Ectodermal cell (in vitro differentiated cells): ENCODE measurements around the gene HPCAL4.
A peak's percentile ranks its signal among the peaks of the same experiment; 100 is the strongest.

Experiments used
- H3K27ac ChIP-seq: 2 replicates; pipeline ENCODE4 v1.7.0; 2013; ENCODE audit warnings: mild to moderate bottlenecking, low read depth, low read length; ENCODE audit not compliant: insufficient read depth, poor library complexity, severe bottlenecking
- H3K27me3 ChIP-seq: 2 replicates; pipeline ENCODE4 v1.7.0; 2013; ENCODE audit warnings: mild to moderate bottlenecking, low read length; ENCODE audit not compliant: insufficient read depth, control insufficient read depth, poor library complexity, severe bottlenecking
- H3K36me3 ChIP-seq: one replicate; pipeline ENCODE4 v1.7.0; 2013; ENCODE audit warnings: low read length; ENCODE audit not compliant: control insufficient read depth, insufficient read depth
- H3K4me1 ChIP-seq: one replicate; pipeline ENCODE4 v1.7.0; 2013; ENCODE audit warnings: low read length; ENCODE audit not compliant: control insufficient read depth, insufficient read depth
- H3K4me3 ChIP-seq: 2 replicates; pipeline ENCODE4 v1.7.0; 2013; ENCODE audit warnings: low read depth, low read length, control low read depth; ENCODE audit not compliant: insufficient read depth
- H3K9me3 ChIP-seq: 2 replicates; pipeline ENCODE4 v1.7.0; 2013; ENCODE audit warnings: mild to moderate bottlenecking, low read length, moderate library complexity; ENCODE audit not compliant: control insufficient read depth
- WGBS, 2 experiments: methylation state at CpG; one replicate each; pipeline ENCODE4 v1.1.7; 2013; ENCODE audit warnings: missing lambda C conversion rate in 2 of 2; 5-methylcytosine and 5-hydroxymethylcytosine counted together

HPCAL4 gene

GRCh38 chr1:39704757-39705156 is 13.5 kb upstream of the HPCAL4 start:
- Histone ChIP-seq H3K4me3 (no peak overlapping the region), H3K36me3 (no peaks in the 10 kb centered on the region), H3K27me3 (peaks cover 94% of the 10 kb centered on the region), H3K4me1 (peaks cover 8% of the 10 kb centered on the region), H3K27ac (no peak overlapping the region), H3K9me3 (no peaks in the 10 kb centered on the region)
- WGBS, 2 experiments = 75 to 82% methylated on average over 1 of the region's 1 CpG

DNA sequence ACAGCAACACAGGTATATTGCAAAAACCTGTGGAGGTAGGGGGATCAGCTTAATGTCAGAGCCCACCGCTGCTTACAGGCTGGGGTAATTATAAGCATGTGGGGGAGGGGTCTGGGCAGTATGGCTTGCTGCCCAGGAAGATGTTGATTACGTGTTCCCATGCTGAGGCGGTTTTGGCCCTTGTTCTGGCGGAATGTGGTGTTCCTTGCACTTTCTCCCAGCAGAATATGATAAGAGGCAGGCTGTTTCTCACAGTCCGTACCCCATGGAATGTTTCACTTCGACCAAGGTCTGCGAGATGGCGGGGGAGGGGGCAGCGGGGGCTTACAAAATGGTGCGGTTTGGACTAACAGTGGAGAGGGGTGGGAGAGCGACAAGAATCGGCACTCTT is 9.8 kb upstream of the HPCAL4 start:
- peaks cover 8% of the 10 kb centered on the region for H3K4me1 ChIP-seq
- 22 to 28% methylated on average over 12 of the region's 12 CpGs for WGBS, 2 experiments
- H3K27ac ChIP-seq = no peak overlapping the region
- no peaks in the 10 kb centered on the region for H3K9me3 ChIP-seq
- no peaks in the 10 kb centered on the region for H3K36me3 ChIP-seq
- H3K4me3 ChIP-seq = no peak overlapping the region
- peaks cover 94% of the 10 kb centered on the region for H3K27me3 ChIP-seq

DNA sequence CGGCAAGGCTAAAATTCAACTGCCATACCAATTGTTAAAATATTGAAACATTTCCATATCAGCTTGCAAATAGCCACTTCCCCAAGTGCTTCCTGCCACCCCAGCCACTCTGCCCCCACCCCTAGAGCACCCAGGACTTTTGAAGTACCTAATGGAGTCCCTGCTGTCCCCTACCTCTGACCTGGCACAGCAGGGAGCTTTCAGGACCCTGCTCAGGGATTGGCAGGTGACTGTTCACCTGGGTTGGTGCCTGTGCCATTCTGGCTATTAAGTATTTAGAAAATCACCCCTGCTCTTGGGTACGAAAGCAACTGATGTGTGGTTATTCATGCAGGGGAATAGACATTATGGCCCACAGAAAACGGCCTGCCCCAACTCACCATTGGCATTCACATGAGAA is 9.1 kb upstream of the HPCAL4 start:
- Histone ChIP-seq H3K27me3 (peaks cover 94% of the 10 kb centered on the region), H3K4me1 (peaks cover 8% of the 10 kb centered on the region), H3K36me3 (no peaks in the 10 kb centered on the region), H3K4me3 (no peak overlapping the region), H3K9me3 (no peaks in the 10 kb centered on the region), H3K27ac (no peak overlapping the region)
- 71 to 77% methylated on average over 3 of the region's 3 CpGs for WGBS, 2 experiments

DNA sequence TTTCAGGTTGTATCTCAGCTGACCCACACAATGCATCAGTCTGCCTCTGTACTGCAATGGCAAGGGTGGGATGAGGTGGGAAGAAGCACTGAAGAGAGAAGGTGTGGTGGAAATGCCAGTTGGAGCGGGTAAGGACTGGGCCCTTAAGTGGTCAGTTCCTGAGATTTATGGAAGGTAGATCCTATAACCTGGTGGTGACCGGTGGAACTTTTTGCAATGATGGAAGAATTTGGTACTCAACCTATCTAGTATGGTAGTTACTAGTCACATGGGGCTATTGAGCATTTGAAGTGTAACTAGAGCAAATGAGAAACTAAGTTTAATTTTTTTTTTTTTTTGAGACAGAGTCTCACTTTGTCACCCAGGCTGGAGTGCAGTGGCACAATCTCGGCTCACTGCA is 8.2 kb upstream of the HPCAL4 start:
- Histone ChIP-seq H3K4me3 (no peak overlapping the region), H3K9me3 (no peaks in the 10 kb centered on the region), H3K27ac (no peak overlapping the region), H3K27me3 (peaks cover 95% of the 10 kb centered on the region), H3K4me1 (peaks cover 8% of the 10 kb centered on the region), H3K36me3 (no peaks in the 10 kb centered on the region)
- WGBS, 2 experiments = 87 to 89% methylated on average over 2 of the region's 3 CpGs

GRCh38 chr1:39698568-39698967 is 7.3 kb upstream of the HPCAL4 start:
- no peaks in the 10 kb centered on the region for H3K9me3 ChIP-seq
- H3K4me1 ChIP-seq = peaks cover 8% of the 10 kb centered on the region
- 84 to 87% methylated on average over 4 of the region's 4 CpGs for WGBS, 2 experiments
- no peaks in the 10 kb centered on the region for H3K36me3 ChIP-seq
- H3K27ac ChIP-seq = no peak overlapping the region
- peaks cover 100% of the 10 kb centered on the region for H3K27me3 ChIP-seq
- H3K4me3 ChIP-seq = no peak overlapping the region

- Histone ChIP-seq H3K27ac (no peak overlapping the region), H3K4me3 (no peak overlapping the region), H3K9me3 (no peaks in the 10 kb centered on the region), H3K36me3 (no peaks in the 10 kb centered on the region), H3K4me1 (peaks cover 3% of the 10 kb centered on the region), H3K27me3 (peaks cover 100% of the 10 kb centered on the region)
- WGBS, 2 experiments = 38 to 80% methylated on average over 1 of the region's 1 CpG
These were observed 5.2 kb upstream of the HPCAL4 start for GRCh38 chr1:39696448-39696847.

GRCh38 chr1:39695016-39695415 is 3.8 kb upstream of the HPCAL4 start:
- peaks cover 5% of the 10 kb centered on the region for H3K4me1 ChIP-seq
- H3K27me3 ChIP-seq = peaks cover 100% of the 10 kb centered on the region
- H3K36me3 ChIP-seq = no peaks in the 10 kb centered on the region
- 0 to 19% methylated on average over 1 of the region's 1 CpG for WGBS, 2 experiments
- H3K27ac ChIP-seq = no peak overlapping the region
- H3K4me3 ChIP-seq = no peak overlapping the region
- H3K9me3 ChIP-seq = no peaks in the 10 kb centered on the region

DNA sequence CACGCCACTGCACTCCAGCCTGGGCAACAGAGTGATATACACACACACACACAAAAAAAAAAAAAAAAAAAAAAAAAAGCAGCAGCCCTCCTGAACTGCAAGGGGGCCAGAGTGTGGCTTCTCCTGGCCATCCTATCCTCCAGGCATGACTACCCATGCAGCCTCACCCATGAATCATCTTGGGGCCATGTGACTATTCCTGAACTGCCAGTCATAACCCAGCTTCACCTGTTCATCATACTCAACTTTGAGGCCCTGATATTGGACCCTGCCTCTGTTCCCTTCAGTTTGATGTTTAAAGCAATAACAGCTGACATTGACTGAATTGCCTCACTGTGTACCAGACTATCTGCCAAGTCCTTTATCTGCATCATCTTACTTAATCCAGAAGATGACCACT is 2.8 kb upstream of the HPCAL4 start:
- no peak overlapping the region for H3K27ac ChIP-seq
- no peak overlapping the region for H3K4me3 ChIP-seq
- 87 to 88% methylated on average over 1 of the region's 1 CpG for WGBS, 2 experiments
- peaks cover 100% of the 10 kb centered on the region for H3K27me3 ChIP-seq
- H3K9me3 ChIP-seq = no peaks in the 10 kb centered on the region
- H3K4me1 ChIP-seq = peaks cover 13% of the 10 kb centered on the region
- H3K36me3 ChIP-seq = no peaks in the 10 kb centered on the region

DNA sequence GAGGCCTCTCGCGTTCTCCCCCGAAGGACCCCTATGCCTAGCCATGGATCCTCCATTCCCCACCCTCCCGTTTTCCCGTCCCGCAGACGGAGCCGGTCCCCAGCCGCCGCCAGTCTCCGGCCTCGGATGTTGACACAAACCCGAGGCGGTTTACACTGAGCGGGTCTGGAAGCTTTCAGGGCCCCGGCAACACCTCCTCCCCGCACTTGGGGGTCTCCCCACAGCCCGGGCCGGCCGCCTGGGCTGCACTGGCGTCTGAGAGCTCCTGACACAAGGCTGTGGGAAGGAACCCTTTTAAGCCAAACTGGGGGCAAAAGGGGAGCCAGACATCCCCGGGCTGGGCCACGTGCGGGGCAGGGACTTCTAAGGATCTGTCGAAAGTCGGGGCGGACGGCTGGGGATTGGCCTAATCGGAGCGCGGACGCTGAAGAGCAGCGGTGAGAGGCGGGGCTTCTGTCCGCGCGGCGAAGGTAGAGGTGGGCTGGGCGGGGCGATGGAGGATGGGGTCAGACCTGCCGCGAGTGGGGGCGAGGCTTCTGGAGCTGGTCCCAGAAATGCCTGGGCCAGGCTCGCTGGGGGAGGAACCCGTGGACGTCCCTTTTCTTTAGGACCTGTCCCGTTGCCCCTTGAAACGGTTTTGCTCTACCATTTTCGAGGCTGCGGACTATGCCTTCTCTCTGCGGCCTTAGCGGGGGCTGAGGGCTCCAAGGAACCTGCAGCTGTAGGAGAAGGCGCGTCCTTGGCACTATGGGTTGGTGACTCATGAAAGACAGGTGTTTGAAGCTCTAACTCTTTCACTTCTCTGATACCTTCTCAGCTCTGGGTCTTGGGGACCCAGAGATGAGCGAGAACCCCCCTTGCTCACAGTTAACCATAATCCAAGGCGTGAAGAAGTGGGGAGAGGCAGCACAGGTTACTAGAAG is 1.2 kb upstream of the HPCAL4 start:
- no peak overlapping the region for H3K4me3 ChIP-seq

GRCh38 chr1:39690794-39691382 is 345 bp downstream of the HPCAL4 start:
- no peak overlapping the region for H3K27ac ChIP-seq
- peaks cover 13% of the 10 kb centered on the region for H3K4me1 ChIP-seq
- H3K9me3 ChIP-seq = no peaks in the 10 kb centered on the region
- peaks cover 99% of the 10 kb centered on the region for H3K27me3 ChIP-seq
- H3K36me3 ChIP-seq = no peaks in the 10 kb centered on the region
- H3K4me3 ChIP-seq = peak overlapping the region; percentile 11
- 17 to 20% methylated on average over 28 of the region's 28 CpGs for WGBS, 2 experiments

More for the DNA sequence above, 1.2 kb upstream of the HPCAL4 start:
- H3K27ac ChIP-seq = no peak overlapping the region
- peaks cover 100% of the 10 kb centered on the region for H3K27me3 ChIP-seq
- WGBS, 2 experiments = 13 to 14% methylated on average over 56 of the region's 56 CpGs
- H3K36me3 ChIP-seq = no peaks in the 10 kb centered on the region
- H3K4me1 ChIP-seq = peaks cover 13% of the 10 kb centered on the region
- H3K9me3 ChIP-seq = no peaks in the 10 kb centered on the region
